ENCODE data around the gene DAB2IP.

DAB2IP gene

DNA sequence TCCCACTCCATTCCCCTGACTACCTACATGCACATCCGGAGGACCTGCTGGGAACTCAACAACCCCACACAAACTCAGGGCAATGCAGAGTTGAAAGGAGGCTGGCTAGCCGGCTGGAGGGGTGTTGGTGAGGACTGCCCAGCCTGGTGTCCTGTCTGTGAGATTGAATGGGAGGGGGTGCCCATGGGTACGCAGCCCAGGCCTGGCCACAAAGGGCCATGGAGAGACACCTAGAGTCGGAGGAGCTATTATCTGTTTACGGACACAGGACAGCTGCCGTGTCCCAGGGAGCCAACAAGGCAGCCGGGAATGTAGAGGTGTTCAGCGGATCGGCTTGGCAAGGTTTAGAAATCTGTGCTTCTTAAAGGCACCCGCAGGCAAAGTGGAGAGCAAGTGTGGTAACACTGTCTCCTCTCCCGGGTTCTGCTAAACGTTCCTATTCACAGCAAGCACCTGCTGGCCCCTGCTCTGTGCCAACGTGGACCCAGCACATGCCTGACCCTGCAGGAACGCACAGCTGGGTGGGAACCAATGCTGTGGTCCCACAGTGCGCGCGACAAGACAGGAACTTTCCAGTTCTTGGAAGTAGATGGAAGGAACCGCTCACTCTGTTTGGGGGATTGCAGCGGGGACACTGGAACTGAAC lies 166.7 kb downstream of the DAB2IP start:
- DNase-seq (ENCODE audit: low spot score) = no peak

DNA sequence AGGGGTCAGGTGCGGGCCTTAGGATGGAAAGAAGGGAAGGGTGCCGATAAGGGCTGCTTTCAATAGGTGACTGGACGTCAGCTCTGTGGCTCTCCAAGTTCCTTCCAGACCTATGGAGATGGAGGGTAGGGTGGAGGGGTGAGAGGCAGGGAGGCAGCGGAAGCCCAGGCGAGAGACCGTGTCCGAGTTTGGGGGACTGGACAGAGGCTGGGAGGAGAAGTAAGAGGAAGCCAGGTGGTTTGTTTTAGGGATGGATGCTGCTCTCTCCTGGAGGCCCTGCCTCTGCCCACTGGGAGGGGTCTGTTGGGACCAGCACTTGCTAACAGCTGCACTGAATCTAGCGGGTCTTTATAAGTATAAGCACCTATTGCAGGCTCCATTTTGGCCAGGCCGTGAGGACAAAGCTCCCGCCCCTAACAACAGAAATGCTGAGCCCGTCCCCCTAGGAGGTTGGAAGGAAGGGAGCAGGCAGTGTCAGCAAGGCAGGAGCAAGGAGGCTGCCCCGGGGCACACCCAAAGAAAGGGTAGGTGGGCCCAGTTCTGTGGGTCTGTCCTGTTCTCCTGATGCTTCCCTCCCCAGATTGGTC lies 167.5 kb downstream of the DAB2IP start:
- no peak for DNase-seq (ENCODE audit: low spot score)

DNA sequence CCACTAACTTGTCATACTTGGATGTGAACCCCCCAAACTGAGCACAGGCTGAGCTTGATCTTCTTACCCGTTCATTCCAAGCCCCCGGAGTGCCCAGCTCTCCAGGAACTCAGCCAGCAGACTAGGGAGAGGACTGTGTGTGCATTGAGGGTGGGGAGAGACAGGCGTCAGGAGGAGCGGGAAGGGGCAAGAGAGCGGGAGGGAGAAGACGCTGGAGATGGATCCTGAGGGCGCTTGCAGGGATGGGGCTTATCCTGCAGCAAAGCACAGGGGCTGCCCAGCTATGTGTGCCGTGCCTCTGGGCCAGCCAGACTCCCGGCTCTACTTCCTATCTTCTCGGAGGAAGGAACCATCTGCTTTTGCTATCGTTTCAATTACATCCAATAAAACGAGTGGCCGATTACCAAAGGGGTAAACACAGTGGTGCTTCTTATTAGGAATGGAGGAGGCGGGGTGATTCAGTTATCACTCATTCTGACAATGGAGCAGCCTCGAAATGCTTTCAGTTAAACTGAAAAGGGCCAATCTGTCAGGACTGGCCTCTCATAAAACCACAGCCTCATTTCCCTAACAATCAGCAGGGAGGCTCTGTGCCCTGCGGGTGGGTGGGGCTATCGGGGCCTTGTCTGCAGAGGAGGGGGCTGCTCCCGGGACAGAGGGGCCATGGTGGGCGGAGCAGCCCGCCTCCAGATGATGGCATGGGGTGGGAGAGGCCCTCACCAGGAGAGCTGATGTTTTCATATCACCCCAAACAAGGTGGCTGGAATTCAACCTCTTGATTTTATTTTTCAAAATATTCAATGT lies 168.2 kb downstream of the DAB2IP start:
- no peak for DNase-seq (ENCODE audit: low spot score)

DNA sequence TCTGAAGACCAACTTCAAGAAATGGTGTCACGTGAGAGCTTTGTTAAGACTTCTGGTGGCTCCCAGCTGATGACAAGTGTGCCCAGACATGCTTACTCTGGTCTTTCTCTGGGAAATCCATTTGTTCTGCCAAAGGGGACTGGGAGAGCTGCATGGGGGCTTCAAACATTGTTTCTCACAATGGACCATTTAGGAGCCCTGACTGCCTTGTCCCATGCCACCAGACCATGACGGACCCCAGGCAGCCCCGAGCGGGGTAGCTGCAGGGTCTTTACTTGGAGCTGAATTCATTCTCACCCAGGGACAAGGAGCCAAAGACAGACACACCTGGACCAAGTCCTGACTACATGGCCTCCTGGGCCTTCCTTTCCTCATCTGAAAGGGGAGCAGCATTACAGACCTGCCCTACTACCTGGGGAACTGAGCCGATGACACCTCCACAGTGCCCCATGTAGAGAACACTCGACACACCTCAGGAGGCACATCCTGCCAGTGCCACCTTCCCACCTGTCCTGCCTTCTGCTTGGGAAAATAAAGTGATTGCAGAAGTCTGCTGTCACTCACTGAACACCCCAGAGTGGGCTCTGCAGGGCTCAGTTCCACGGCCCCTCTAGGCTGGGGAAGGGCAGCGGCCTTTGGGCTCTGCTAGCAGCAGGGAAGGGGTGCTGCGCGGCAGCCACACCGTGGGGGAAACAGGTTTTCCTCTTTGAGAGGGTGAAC lies 169.0 kb downstream of the DAB2IP start:
- DNase-seq (ENCODE audit: low spot score) = no peak

GRCh38 chr9:121821326-121821725 lies 169.9 kb downstream of the DAB2IP start:
- no peak for DNase-seq (ENCODE audit: low spot score)

DNA sequence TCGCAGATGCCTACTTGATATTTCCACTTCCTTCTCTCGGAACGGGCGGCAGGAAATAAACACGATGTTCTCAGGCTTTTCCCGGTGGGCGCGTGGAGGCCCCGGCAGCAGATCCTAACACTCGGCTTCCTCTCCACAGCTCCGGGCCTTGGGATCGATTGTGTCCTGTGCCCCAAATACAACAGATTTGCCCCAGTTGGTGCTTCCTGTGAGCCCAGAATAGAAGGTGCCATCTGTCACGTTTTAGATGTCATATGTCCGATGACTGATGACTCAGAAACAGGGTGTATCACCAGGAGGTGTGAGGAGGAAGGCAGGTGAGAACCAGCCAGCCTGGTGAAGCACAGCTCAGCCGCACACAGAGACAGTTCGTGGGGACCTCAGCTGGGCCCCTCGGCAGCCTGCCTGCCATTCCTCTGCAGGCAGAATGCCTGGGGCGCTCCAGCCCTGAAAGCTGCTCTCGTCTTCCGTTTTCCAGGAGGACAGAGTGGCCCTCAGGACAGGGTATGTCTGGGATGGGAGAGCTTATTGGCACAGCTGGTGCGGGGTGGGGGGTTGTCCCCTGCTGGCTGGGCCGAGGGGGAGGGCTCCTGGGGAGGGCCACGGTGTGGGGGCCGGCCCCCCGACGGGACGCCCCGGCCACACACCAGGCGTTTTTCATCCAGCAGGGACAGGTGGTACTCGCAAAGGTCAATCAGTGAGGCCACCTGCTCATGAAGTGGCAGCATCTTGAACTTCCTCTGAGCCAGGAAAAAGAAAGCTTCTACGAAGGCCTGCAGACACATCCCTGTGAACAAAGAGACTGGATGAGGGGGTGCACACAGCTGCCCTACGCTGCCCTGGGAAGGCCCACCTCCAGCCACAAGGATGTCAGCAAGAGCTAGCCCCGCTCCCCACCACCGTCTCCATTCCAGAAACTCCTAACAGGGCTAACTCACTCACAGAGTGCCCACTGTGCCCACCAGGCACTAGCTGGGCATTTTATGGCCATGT lies 171.0 kb downstream of the DAB2IP start:
- no peak for DNase-seq (ENCODE audit: low spot score)

- DNase-seq (ENCODE audit: low spot score) = no peak
Observed at GRCh38 chr9:121823451-121824169, 172.2 kb downstream of the DAB2IP start.

DNA sequence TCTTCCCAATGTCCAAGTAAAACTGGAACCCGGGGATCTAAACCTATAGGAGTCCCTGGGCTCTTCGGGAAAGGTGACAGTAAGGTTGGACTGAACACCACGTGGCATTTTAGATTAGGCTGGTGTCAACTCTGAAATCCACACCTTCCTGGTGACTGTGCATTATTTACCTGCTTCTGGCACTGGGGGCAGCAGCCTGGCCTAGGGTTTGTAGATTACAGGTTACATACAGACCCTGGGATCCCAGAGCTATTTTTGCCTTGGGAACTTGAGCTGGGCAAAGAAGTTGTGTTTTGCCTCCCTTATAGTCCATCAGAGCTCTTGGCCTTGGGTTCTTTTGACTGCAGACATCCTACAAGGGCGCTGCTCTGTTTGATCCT lies 173.2 kb downstream of the DAB2IP start:
- DNase-seq (ENCODE audit: low spot score) = no peak

GRCh38 chr9:121825031-121825691 lies 173.7 kb downstream of the DAB2IP start:
- no peak for DNase-seq (ENCODE audit: low spot score)

DNA sequence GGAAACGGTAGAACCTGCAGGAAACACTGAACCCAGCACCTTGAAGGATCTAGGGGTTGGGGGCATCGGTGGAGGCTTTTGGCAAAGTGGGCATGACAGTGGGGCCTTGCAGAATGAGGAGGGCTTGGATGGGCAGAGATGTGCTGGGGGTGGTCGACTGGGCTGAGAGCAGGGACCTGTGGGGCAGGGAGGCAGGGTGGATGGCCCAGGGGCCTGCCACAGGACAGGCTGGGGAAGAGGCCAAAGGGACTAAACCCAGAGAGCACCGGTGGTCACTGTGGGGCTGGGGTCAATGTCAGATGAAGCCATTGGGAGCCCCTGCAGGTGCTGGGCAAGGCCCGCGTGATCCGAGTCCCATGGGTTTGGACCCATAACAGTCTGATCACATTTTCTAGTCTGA lies 175.3 kb downstream of the DAB2IP start:
- no peak for DNase-seq (ENCODE audit: low spot score)

DNA sequence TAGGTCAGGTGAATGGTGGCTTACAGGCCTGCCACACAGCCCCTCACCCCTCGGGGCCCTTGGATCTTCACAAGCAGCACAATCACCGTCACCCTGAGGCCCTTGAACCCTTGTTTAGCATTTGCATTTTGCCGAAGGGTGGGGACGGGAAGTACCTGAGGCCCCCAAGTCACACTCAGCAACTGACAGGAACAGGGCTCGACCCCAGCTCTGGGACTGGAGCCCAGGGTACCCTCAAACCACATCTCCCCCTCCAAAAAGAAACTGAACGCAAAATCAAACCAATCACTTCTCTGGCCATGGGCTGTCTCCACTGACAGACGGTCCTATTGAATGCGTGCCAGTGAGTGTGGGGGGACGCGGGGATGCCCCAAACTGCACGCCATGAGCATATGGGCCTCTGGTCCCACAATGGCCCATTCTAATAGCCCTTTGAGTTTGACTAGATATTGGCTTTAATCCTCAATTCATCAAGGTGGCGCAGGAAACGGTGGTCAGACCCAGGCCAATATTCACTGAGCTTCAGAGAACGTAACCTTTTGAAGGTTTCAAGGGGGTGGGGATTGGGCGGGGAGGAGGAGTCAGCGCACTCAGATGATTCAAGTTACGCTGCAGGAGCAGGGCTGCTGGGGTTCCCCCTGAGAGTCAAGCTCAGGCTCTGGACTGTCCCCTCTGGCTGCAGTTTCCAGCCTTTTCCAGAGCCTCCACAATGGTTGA lies 176.0 kb downstream of the DAB2IP start:
- no peak for DNase-seq (ENCODE audit: low spot score)

DNA sequence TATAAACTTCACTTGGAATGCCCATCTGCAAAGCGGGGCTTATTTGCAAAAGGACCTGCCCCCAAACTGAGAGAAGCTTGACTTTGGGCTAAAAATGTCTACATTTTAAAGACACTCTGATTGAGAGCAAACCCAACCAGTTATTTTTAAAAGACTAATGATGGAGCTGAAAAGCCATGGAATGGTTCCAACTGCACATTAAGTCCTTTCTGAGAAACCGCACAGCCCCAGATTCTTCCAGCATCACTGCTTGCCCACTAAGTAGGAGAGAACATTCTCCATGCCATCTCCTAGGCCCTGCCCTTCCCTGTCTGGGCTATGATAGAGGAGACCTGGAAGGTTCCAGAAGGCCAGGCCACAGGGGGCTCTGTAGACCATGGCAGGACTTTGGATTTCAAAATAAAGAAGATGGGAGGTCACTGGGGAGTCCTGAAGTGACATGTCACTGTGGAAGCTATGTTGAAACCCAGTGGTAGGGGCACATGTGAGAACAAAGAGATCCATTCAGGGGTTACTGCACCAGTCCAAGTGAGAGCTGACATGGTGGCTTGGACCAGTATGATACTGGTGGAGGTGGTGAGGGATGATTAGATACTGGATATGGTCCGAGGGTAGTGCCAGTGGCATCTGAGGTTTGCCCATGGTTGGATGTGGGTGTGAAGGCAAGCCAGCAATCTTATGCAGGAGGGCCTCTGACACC lies 179.2 kb downstream of the DAB2IP start:
- DNase-seq (ENCODE audit: low spot score) = no peak

GRCh38 chr9:121831869-121832268 lies 180.4 kb downstream of the DAB2IP start:
- DNase-seq (ENCODE audit: low spot score) = no peak

DNA sequence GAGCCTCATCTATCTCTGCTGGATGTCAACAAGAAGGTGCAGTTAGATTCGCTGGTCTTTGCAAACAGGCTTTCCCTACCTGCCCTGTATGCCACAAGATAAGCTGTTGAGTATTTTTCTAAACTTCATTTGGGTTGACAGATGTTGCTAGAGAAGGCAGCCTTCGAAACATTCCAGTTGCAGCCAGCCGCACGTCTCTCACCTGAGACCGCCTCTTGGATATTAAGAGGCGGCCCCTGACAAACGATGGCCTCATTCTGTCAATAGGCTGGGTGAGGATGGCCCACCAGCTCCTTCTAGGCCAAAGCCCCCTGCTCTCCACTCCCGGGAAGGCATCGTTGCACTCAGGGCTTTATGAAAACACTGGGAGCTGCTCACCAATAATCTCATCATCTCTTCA lies 181.6 kb downstream of the DAB2IP start:
- no peak for DNase-seq (ENCODE audit: low spot score)

Measured in kidney capillary endothelial cell (primary cell).